DOHH2 (cell line): Measurements from ENCODE around the gene HIPK2.

Experiments used
- H3F3A ChIP-seq: fragments of 200-600 bp; sonication (generic), shearing (Covaris generic); 2 replicates; pipeline ENCODE4 v1.6.0; 2016; ENCODE audit warnings: antibody characterized with exemption, mild to moderate bottlenecking; ENCODE audit not compliant: control insufficient read depth, insufficient read depth
- H3K27ac ChIP-seq: fragments of 200-600 bp; sonication (generic); 2 replicates; pipeline ENCODE4 v1.5.1; 2014; ENCODE audit warnings: low read depth, mild to moderate bottlenecking, low read length, moderate library complexity
- H3K27me3 ChIP-seq: fragments of 200-600 bp; sonication (generic); 2 replicates; pipeline ENCODE4 v1.6.1; 2014; ENCODE audit warnings: mild to moderate bottlenecking, low read length, mixed read lengths; ENCODE audit not compliant: control insufficient read depth
- H3K36me3 ChIP-seq: fragments of 200-600 bp; sonication (generic); 2 replicates; pipeline ENCODE4 v1.6.1; 2014; ENCODE audit warnings: mild to moderate bottlenecking, low read length, moderate library complexity, mixed read lengths; ENCODE audit not compliant: control insufficient read depth
- H3K4me1 ChIP-seq: fragments of 200-600 bp; sonication (generic); 2 replicates; pipeline ENCODE4 v1.6.1; 2014; ENCODE audit warnings: mild to moderate bottlenecking, low read length, mixed read lengths; ENCODE audit not compliant: control insufficient read depth
- H3K4me2 ChIP-seq: fragments of 200-600 bp; sonication (generic); 2 replicates; pipeline ENCODE4 v1.6.0; 2014; ENCODE audit warnings: mild to moderate bottlenecking, low read length, moderate library complexity
- H3K4me3 ChIP-seq: fragments of 200-600 bp; sonication (generic); 2 replicates; pipeline ENCODE4 v1.5.1; 2014; ENCODE audit warnings: mild to moderate bottlenecking, low read length, mixed read lengths
- H3K79me2 ChIP-seq: fragments of 200-600 bp; sonication (generic); 2 replicates; pipeline ENCODE4 v1.6.1; 2014; ENCODE audit warnings: mild to moderate bottlenecking, low read length, mixed read lengths; ENCODE audit not compliant: control insufficient read depth
- H3K9me2 ChIP-seq: fragments of 200-600 bp; sonication (generic); replicated peaks from 2 replicates; pipeline ENCODE4 v1.6.1; 2014; ENCODE audit warnings: mild to moderate bottlenecking, low read length, mixed read lengths; ENCODE audit not compliant: control insufficient read depth
- H3K9me3 ChIP-seq: fragments of 200-600 bp; sonication (generic); 2 replicates; pipeline ENCODE4 v1.6.1; 2014; ENCODE audit warnings: antibody characterized with exemption, low read length, mixed read lengths; ENCODE audit not compliant: control insufficient read depth, insufficient read depth
- H4K20me1 ChIP-seq: fragments of 200-600 bp; sonication (generic); 2 replicates; pipeline ENCODE4 v1.6.0; 2014; ENCODE audit warnings: low read depth, mild to moderate bottlenecking, antibody characterized with exemption, low read length, moderate library complexity; ENCODE audit not compliant: control insufficient read depth, insufficient read depth
- CTCF ChIP-seq: fragments of 200-600 bp; sonication (generic); IDR thresholded peaks from one replicate; pipeline ENCODE4 v1.5.1; 2014; ENCODE audit warnings: antibody characterized with exemption, mild to moderate bottlenecking, low read depth, low read length; ENCODE audit not compliant: poor library complexity, severe bottlenecking
- EZH2phosphoT487 ChIP-seq: fragments of 200-600 bp; sonication (generic); IDR thresholded peaks from 2 replicates; pipeline ENCODE4 v1.6.1; 2017; ENCODE audit warnings: borderline replicate concordance, mild to moderate bottlenecking, antibody characterized with exemption, low read length, moderate library complexity, mixed read lengths

Gene HIPK2

GRCh38 chr7:139587535-139587934 lies 190.3 kb downstream of the HIPK2 start:
- Histone ChIP-seq H3K9me2 (no peaks in the 10 kb centered on the region), H3K4me1 (no peaks in the 10 kb centered on the region), H3K79me2 (no peaks in the 10 kb centered on the region), H3F3A (no peaks in the 10 kb centered on the region), H3K4me2 (no peak overlapping the region), H3K27me3 (no peaks in the 10 kb centered on the region), H3K27ac (no peak overlapping the region), H3K36me3 (no peaks in the 10 kb centered on the region), H3K9me3 (no peaks in the 10 kb centered on the region), H3K4me3 (no peak overlapping the region), H4K20me1 (no peaks in the 10 kb centered on the region)
- TF ChIP-seq EZH2phosphoT487 (no peak), CTCF (no peak)

- Histone ChIP-seq H3F3A (no peaks in the 10 kb centered on the region), H3K27me3 (no peaks in the 10 kb centered on the region), H3K27ac (no peak overlapping the region), H3K36me3 (no peaks in the 10 kb centered on the region), H3K9me2 (no peaks in the 10 kb centered on the region), H3K4me3 (no peak overlapping the region), H3K4me1 (no peaks in the 10 kb centered on the region), H3K79me2 (no peaks in the 10 kb centered on the region), H3K4me2 (no peak overlapping the region), H3K9me3 (no peaks in the 10 kb centered on the region), H4K20me1 (no peaks in the 10 kb centered on the region)
- TF ChIP-seq CTCF (no peak), EZH2phosphoT487 (no peak)
Observed at GRCh38 chr7:139586286-139586685, 191.5 kb downstream of the HIPK2 start.

GRCh38 chr7:139585042-139585441 lies 192.8 kb downstream of the HIPK2 start:
- TF ChIP-seq EZH2phosphoT487 (no peak), CTCF (no peak)
- Histone ChIP-seq H3F3A (no peaks in the 10 kb centered on the region), H3K4me1 (no peaks in the 10 kb centered on the region), H3K4me2 (no peak overlapping the region), H3K9me2 (no peaks in the 10 kb centered on the region), H3K79me2 (no peaks in the 10 kb centered on the region), H3K4me3 (no peak overlapping the region), H3K9me3 (no peaks in the 10 kb centered on the region), H3K27ac (no peak overlapping the region), H3K27me3 (no peaks in the 10 kb centered on the region), H3K36me3 (no peaks in the 10 kb centered on the region), H4K20me1 (no peaks in the 10 kb centered on the region)
